Measurements from ENCODE around the gene MIEF2.
"Not testable (repeated sequence)": the region's sequence is repeated elsewhere in the genome, so short reads cannot be mapped to it uniquely, and the experiment has no call there.

MIEF2 gene

DNA sequence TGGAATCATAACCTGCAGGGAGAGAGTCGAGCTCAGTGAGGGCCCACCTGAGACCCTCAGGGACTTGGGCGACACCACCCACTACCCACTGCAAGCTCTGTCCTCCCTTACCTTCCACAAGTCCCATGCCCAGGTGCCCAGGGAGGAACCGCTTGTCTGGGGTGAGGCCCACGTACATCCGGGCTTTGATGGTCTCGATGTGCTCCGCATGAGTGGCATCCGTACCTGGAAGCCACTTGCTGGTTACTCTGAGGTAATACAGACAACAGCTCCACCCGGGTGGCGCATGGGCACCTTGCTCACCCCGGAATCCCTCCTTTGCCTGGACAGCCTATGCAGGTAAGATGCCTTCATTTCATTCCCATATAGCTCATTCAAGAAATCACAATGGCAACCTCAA lies 24.8 kb downstream of the MIEF2 start:
- no peak for TF ChIP-seq CTCF (IDR thresholded peaks at IDR 0.05)
- no peak overlapping the region for H3K27ac ChIP-seq
- no peak for DNase-seq (ENCODE audit: low spot score)

GRCh38 chr17:18291718-18292540 lies 31.5 kb downstream of the MIEF2 start:
- H3K4me3 ChIP-seq: no peak overlapping the region
- no peak overlapping the region for H3K27ac ChIP-seq
- DNase-seq (ENCODE audit: low spot score): no peak
- no peak for TF ChIP-seq CTCF (IDR thresholded peaks at IDR 0.05)

More for the DNA sequence above, 24.8 kb downstream of the MIEF2 start:
- no peak overlapping the region for H3K4me3 ChIP-seq

DNA sequence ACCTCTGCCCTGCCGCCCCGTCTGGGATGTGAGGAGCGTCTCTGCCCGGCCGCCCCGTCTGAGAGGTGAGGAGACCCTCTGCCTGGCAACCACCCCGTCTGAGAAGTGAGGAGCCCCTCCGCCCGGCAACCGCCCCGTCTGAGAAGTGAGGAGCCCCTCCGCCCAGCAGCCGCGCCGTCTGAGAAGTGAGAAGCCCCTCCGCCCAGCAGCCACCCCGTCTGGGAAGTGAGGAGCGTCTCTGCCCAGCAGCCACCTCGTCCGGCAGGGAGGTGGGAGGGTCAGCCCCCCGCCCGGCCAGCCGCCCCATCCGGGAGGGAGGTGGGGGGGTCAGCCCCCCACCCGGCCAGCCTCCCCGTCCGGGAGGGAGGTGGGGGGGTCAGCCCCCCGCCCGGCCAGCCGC lies 37.6 kb downstream of the MIEF2 start:
- not testable (repeated sequence) for DNase-seq (ENCODE audit: low spot score); H3K4me3 ChIP-seq; H3K27ac ChIP-seq

- DNase-seq (ENCODE audit: low spot score): no peak
- no peak for TF ChIP-seq CTCF (IDR thresholded peaks at IDR 0.05)
- Histone ChIP-seq H3K27ac (peak overlapping the region in 1 of 2 donors; percentile 22), H3K4me3 (no peak overlapping the region)
Measured at GRCh38 chr17:18300725-18301480, 40.4 kb downstream of the MIEF2 start.

DNA sequence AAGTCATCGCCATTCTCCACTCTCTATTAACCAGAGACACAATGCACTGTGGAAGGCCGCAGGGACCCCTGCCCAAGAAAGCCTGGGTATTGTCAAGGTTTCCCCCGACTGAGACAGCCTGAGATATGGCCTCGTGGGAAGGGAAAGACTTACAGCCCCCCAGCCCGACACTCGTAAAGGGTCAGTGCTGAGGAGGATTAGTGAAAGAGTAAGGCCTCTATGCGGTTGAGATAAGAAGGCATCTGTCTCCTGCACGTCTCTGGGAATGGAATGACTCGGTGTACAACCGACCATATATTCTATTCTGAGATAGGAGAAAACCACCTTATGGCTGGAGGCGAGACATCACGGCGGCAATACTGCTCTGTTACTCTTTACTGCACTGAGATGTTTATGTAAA lies 42.7 kb downstream of the MIEF2 start:
- not testable (repeated sequence) for H3K27ac ChIP-seq; DNase-seq (ENCODE audit: low spot score); H3K4me3 ChIP-seq

DNA sequence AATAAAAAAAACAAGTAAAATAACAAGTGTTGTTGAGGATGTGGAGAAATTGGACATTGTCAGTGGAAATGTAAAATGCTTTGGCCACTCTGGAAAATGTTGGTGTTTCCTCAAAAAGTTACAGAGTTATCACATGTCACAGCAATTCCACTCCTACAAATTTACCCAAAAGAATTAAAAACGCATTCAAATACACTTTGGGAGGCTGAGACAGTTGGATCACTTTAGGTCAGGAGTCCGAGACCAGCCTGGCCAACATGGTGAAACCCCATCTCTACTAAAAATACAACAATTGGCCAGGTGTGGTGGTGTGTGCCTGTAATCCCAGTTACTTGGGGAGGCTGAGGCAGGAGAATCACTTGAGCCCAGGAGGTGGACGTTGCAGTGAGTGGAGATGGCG lies 48.7 kb downstream of the MIEF2 start:
- no peak for DNase-seq (ENCODE audit: low spot score)
- H3K27ac ChIP-seq: no peak overlapping the region
- TF ChIP-seq CTCF (IDR thresholded peaks at IDR 0.05): no peak
- no peak overlapping the region for H3K4me3 ChIP-seq

DNA sequence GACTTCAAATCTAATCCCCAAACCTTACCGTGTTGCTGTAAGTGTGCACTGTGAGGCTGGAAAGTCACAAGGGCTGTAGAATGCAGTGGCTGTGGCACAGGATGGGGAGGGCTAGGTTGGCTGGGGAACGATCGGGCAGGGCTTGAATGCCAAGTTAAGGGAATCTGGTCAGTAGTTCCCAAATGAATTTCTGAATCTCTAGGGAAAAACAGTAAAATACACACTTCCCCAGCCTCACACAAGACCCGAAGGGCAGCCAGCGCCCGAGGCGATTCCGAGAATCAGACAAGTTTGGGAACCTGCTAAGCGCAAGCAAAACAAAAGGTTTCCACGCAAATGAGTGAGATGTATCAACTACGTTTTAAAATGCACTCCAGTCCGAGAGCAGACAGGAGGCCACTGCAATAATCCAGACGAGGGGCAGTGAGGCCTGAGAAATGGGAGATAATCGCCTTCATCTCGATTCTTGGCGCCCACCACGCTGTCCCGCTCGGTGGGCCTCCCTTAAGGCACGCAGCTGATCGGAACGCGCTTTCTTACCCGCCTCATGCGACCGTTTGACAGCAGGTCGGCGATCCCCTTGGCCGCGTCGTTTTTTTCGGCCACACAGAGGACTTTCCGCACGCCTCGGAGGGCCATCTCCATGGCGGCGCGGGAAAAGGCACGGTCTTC lies 53.7 kb downstream of the MIEF2 start:
- DNase-seq (ENCODE audit: low spot score): no peak
- TF ChIP-seq CTCF (IDR thresholded peaks at IDR 0.05): no peak
- Histone ChIP-seq H3K27ac (peak overlapping the region; percentile 79 to 88), H3K4me3 (peak overlapping the region; percentile 95)
